Fibroblast of pulmonary artery (primary cell): Measurements from ENCODE around the gene MEGF6.
A peak's percentile ranks its signal among the peaks of the same experiment; 100 is the strongest.

ENCODE experiments used
- DNase-seq: peaks from one replicate; pipeline ENCODE4 v3.0.0-alpha.2; 2010; ENCODE audit warnings: low read depth
- H3K4me3 ChIP-seq: replicated peaks from 2 replicates; pipeline ENCODE4 v1.5.1; 2011; ENCODE audit warnings: low read depth, mild to moderate bottlenecking, control low read depth, low read length, moderate library complexity
- CTCF ChIP-seq: IDR thresholded peaks from 2 replicates; pipeline ENCODE4 v1.5.1; 2011; ENCODE audit warnings: mild to moderate bottlenecking, control low read depth, low read length, inconsistent platforms; ENCODE audit errors: missing control alignments

Gene MEGF6

GRCh38 chr1:3581296-3582036 is 29.8 kb downstream of the MEGF6 start:
- no peak overlapping the region for H3K4me3 ChIP-seq
- DNase-seq, result peak; percentile 30
- no peak for TF ChIP-seq CTCF

GRCh38 chr1:3580231-3580630 is 31.1 kb downstream of the MEGF6 start:
- no peak for DNase-seq
- no peak for TF ChIP-seq CTCF
- H3K4me3 ChIP-seq, result no peak overlapping the region

GRCh38 chr1:3579626-3580025 is 31.7 kb downstream of the MEGF6 start:
- no peak for DNase-seq
- TF ChIP-seq CTCF, result no peak
- no peak overlapping the region for H3K4me3 ChIP-seq

- DNase-seq, result no peak
- TF ChIP-seq CTCF, result no peak
- H3K4me3 ChIP-seq, result no peak overlapping the region
Observed at GRCh38 chr1:3578906-3579305, 32.4 kb downstream of the MEGF6 start.

- TF ChIP-seq CTCF, result no peak
- no peak overlapping the region for H3K4me3 ChIP-seq
- DNase-seq, result no peak
Observed at GRCh38 chr1:3578433-3578805, 32.9 kb downstream of the MEGF6 start.

GRCh38 chr1:3577711-3578432 is 33.4 kb downstream of the MEGF6 start:
- H3K4me3 ChIP-seq, result no peak overlapping the region
- peak; percentile 78 for DNase-seq
- no peak for TF ChIP-seq CTCF
